Hepatocyte (in vitro differentiated cells): Measurements from ENCODE around the gene STK32B. TPM values are rescaled to one million over a fixed set of nuclear protein-coding genes. Genes with fewer than 3 reads are reported as not detected.

Experiments
- DNase-seq: peaks from one replicate; pipeline ENCODE4 v3.0.0-alpha.2; 2016; ENCODE audit warnings: low spot score
- H2AFZ ChIP-seq: fragments of 200-600 bp; sonication (generic); 2 replicates; pipeline ENCODE4 v1.6.0; 2016; ENCODE audit warnings: antibody characterized with exemption, mild to moderate bottlenecking
- H3K27ac ChIP-seq: fragments of 200-600 bp; sonication (generic); 2 replicates; pipeline ENCODE4 v1.5.1; 2016; ENCODE audit warnings: mild to moderate bottlenecking
- H3K27me3 ChIP-seq: fragments of 200-600 bp; sonication (generic); 2 replicates; pipeline ENCODE4 v1.6.1; 2016
- H3K36me3 ChIP-seq: fragments of 200-600 bp; sonication (generic); replicated peaks from 2 replicates; pipeline ENCODE4 v1.5.1; 2016; ENCODE audit warnings: low read depth; ENCODE audit not compliant: insufficient read depth
- H3K4me1 ChIP-seq: fragments of 200-600 bp; sonication (generic); 2 replicates; pipeline ENCODE4 v1.5.1; 2016; ENCODE audit warnings: mild to moderate bottlenecking, moderate library complexity; ENCODE audit not compliant: insufficient read depth
- H3K4me2 ChIP-seq: fragments of 200-600 bp; sonication (generic); 2 replicates; pipeline ENCODE4 v1.6.0; 2016
- H3K4me3 ChIP-seq: fragments of 200-600 bp; sonication (generic); 2 replicates; pipeline ENCODE4 v1.5.1; 2016; ENCODE audit warnings: mild to moderate bottlenecking
- H3K79me2 ChIP-seq: fragments of 200-600 bp; sonication (generic); 2 replicates; pipeline ENCODE4 v1.6.0; 2017; ENCODE audit warnings: mild to moderate bottlenecking
- H3K9me2 ChIP-seq: fragments of 200-600 bp; sonication (generic); replicated peaks from 2 replicates; pipeline ENCODE4 v1.6.0; 2017; ENCODE audit warnings: mild to moderate bottlenecking; ENCODE audit not compliant: insufficient read depth
- H3K9me3 ChIP-seq: fragments of 200-600 bp; sonication (generic); 2 replicates; pipeline ENCODE4 v1.5.1; 2016; ENCODE audit warnings: low read depth, mild to moderate bottlenecking
- H4K20me1 ChIP-seq: fragments of 200-600 bp; sonication (generic); 2 replicates; pipeline ENCODE4 v1.6.0; 2016; ENCODE audit warnings: mild to moderate bottlenecking; ENCODE audit not compliant: insufficient read depth, poor library complexity, severe bottlenecking
- CTCF ChIP-seq: fragments of 200-600 bp; sonication (generic); IDR thresholded peaks from 2 replicates; pipeline ENCODE4 v1.5.1; 2016; ENCODE audit warnings: antibody characterized with exemption, mild to moderate bottlenecking; ENCODE audit not compliant: poor library complexity
- EZH2 ChIP-seq: fragments of 200-600 bp; sonication (generic); IDR thresholded peaks from 2 replicates; pipeline ENCODE4 v1.6.1; 2016; ENCODE audit warnings: antibody characterized with exemption, mild to moderate bottlenecking, borderline replicate concordance
- EZH2phosphoT487 ChIP-seq: fragments of 200-600 bp; sonication (generic); IDR thresholded peaks from one replicate; pipeline ENCODE4 v1.6.1; 2018; ENCODE audit warnings: antibody characterized with exemption, mild to moderate bottlenecking, low read depth, moderate library complexity; ENCODE audit not compliant: unreplicated experiment, severe bottlenecking
- WGBS: methylation state at CpG from one replicate; pipeline ENCODE4 v1.1.6; 2016; ENCODE audit warnings: low lambda C conversion rate; ENCODE audit errors: missing lambda C conversion rate; 5-methylcytosine and 5-hydroxymethylcytosine counted together
- polyA plus RNA-seq: library from polyadenylated mRNA; unstranded; fragments of >200 nt; fragmentation: Nextera tagmentation; extraction: Ambion mirVana; gene quantifications from 2 replicates; pipeline ENCODE4 v1.2.1, GENCODE V29; 2016
- total RNA-seq: library from RNA; depleted of rRNA; stranded (reverse); fragments of >200 nt; gene quantifications from 2 replicates; pipeline ENCODE4 v1.2.3, GENCODE V29; 2014

The STK32B gene
- total and polyA plus RNA-seq, 2 experiments from 2014 or later: 0.51 to 1.6 TPM

- H3K27ac ChIP-seq: no peak overlapping the region
- no peak for TF ChIP-seq EZH2
- H2AFZ ChIP-seq: no peak overlapping the region
- no peaks in the 10 kb centered on the region for H3K79me2 ChIP-seq
- H3K9me2 ChIP-seq: no peaks in the 10 kb centered on the region
- no peaks in the 10 kb centered on the region for H3K4me1 ChIP-seq
- H4K20me1 ChIP-seq: no peaks in the 10 kb centered on the region
- peaks cover 8% of the 10 kb centered on the region for H3K27me3 ChIP-seq
- H3K36me3 ChIP-seq: no peaks in the 10 kb centered on the region
- no peaks in the 10 kb centered on the region for H3K9me3 ChIP-seq
- no peak overlapping the region for H3K4me3 ChIP-seq
- no peak for DNase-seq
- WGBS: 50% methylated on average over 17 of the region's 17 CpGs
- H3K4me2 ChIP-seq: no peak overlapping the region
Observed at GRCh38 chr4:5157791-5158770, 106.8 kb downstream of the STK32B start.

DNA sequence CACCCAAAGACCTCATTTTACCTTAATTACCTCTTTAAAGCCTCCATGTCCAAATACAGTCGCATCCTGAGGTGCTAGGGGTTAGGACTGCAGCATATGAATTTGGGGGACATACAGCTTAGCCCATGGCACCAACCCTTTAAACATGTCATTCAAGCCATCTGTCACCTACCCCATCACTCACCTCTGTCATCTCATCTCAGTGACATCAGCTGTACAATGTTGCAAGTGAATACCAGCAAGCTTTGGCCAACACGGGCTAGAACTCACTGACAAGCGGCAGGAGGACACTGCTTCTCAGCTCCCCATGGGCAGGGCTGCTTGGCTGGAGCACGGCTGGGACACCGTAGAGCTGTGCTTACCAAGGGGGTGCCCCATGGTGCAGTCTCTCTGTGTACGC is 107.5 kb downstream of the STK32B start:
- H3K4me2 ChIP-seq: no peak overlapping the region
- H3K27me3 ChIP-seq: peaks cover 8% of the 10 kb centered on the region
- H3K9me2 ChIP-seq: no peaks in the 10 kb centered on the region
- H3K36me3 ChIP-seq: no peaks in the 10 kb centered on the region
- no peak overlapping the region for H2AFZ ChIP-seq
- H4K20me1 ChIP-seq: no peaks in the 10 kb centered on the region
- no peak for DNase-seq
- no peaks in the 10 kb centered on the region for H3K79me2 ChIP-seq
- WGBS: 92% methylated on average over 6 of the region's 6 CpGs
- H3K27ac ChIP-seq: no peak overlapping the region
- no peaks in the 10 kb centered on the region for H3K9me3 ChIP-seq
- no peak for TF ChIP-seq EZH2phosphoT487
- no peak overlapping the region for H3K4me3 ChIP-seq
- no peaks in the 10 kb centered on the region for H3K4me1 ChIP-seq

GRCh38 chr4:5160668-5161067 is 109.4 kb downstream of the STK32B start:
- TF ChIP-seq CTCF: no peak
- no peak for TF ChIP-seq EZH2
- no peak for TF ChIP-seq EZH2phosphoT487
- no peaks in the 10 kb centered on the region for H3K79me2 ChIP-seq
- H4K20me1 ChIP-seq: no peaks in the 10 kb centered on the region
- peaks cover 7% of the 10 kb centered on the region for H3K4me1 ChIP-seq
- peaks cover 8% of the 10 kb centered on the region for H3K27me3 ChIP-seq
- H3K4me2 ChIP-seq: no peak overlapping the region
- no peak overlapping the region for H2AFZ ChIP-seq
- H3K27ac ChIP-seq: no peak overlapping the region
- H3K4me3 ChIP-seq: no peak overlapping the region
- H3K9me3 ChIP-seq: no peaks in the 10 kb centered on the region
- H3K9me2 ChIP-seq: no peaks in the 10 kb centered on the region
- WGBS: 91% methylated on average over 4 of the region's 4 CpGs
- DNase-seq: no peak
- no peaks in the 10 kb centered on the region for H3K36me3 ChIP-seq

DNA sequence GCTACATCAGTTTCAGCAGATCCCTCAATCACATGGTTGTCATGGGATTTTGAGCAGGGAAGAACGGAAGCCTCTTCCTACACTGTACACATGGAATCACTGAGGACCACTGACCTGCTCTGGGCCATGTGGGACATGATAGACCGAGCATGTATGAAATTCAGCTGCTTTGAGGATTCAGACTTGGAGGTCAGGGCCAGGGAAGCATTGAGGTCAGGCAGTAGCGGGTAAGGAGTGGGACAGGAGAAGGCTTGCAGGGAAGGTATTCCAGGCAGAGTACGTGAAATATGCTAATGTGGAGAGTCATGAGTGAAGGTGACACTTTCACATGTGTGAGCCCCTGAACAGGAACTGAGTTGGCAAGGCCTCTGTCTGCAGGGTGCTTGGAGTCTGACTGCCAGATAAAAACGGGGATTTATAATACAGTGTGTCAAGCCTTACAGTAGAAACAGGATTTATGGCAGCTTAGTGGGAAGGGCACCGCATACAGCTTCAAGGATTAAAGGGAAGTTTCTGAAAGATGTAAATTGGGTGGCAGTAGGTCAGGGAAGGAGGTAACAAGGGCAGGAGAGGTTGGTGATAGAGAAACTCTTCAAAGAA is 111.7 kb downstream of the STK32B start:
- Histone ChIP-seq H3K4me1 (peaks cover 11% of the 10 kb centered on the region), H2AFZ (no peak overlapping the region), H3K27ac (no peak overlapping the region), H3K79me2 (no peaks in the 10 kb centered on the region), H3K9me3 (no peaks in the 10 kb centered on the region), H3K4me2 (no peak overlapping the region), H3K4me3 (no peak overlapping the region), H3K9me2 (no peaks in the 10 kb centered on the region), H3K36me3 (no peaks in the 10 kb centered on the region), H4K20me1 (no peaks in the 10 kb centered on the region), H3K27me3 (peaks cover 8% of the 10 kb centered on the region)
- 68% methylated on average over 6 of the region's 6 CpGs for WGBS
- no peak for DNase-seq
- TF ChIP-seq CTCF: no peak
- no peak for TF ChIP-seq EZH2phosphoT487
